Activated effector memory CD4-positive, alpha-beta T cell treated with Interleukin-2 at 50 U/mL for 16 hours (primary cell): ENCODE results near the gene PEX14.

ENCODE experiments used
- DNase-seq: peaks from one replicate; pipeline ENCODE4 v3.0.0-alpha.2; 2020

Gene PEX14

GRCh38 chr1:10637834-10638558, 163.2 kb downstream of the PEX14 start:
- DNase-seq = no peak

DNA sequence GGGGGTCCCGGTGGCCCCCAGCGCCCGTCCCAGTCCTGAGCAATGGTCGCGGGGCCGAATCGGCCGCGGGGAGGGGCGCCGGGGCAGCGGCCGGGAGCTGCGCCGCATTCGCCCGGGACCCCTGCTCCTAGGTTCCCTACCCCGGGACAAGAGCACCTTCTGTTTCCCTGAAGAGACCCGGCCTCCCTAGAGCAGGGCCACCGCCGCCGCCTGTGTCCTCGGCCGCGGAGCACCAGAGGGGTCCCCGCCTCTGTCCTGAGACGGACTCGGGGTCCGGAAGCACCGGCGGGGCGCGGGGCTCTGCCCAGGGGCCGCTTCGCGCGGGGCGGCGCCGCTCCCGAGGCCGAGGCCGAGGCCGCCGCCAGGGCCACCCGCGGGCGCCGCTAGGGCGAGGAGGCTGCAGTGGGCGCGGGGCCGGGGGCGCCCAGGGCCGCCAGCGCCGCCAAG, 163.8 kb downstream of the PEX14 start:
- no peak for DNase-seq

DNA sequence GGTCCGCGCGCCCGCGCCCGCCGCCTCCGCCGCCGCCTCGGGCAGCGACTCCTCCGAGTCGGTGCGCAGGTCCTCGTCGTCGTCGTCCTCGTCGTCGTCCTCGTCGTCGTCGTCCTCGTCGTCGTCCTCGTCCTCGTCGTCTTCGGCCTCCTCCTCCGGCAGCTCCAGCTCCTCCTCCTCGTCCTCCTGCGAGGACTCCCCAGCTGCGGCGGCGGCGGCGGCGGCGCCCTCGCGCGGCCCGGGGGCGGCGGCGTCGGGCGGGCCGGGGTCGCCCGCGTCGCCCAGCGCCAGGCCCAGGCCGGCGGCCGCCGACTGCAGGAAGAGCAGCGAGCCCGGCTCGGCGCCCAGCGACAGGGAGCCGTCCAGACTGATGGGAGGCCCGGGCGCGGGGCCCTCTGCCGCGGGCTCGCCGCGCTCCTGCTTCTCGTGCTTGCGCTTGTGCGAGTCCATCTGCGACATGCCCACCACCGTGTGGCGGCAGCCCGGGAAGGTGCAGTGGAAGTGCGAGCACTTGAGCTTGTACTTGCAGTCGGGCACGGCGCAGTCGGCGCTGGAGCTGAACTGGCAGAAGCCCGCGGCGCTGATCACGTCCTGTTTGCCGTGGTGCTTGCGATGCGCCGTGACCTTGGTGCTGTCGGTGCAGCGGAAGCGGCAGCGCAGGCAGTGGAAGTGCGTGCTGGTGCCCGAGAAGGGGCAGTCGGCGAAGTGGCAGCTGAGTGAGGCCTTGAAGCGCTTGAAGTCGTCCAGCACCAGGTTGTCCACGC, 164.4 kb downstream of the PEX14 start:
- DNase-seq = no peak

DNA sequence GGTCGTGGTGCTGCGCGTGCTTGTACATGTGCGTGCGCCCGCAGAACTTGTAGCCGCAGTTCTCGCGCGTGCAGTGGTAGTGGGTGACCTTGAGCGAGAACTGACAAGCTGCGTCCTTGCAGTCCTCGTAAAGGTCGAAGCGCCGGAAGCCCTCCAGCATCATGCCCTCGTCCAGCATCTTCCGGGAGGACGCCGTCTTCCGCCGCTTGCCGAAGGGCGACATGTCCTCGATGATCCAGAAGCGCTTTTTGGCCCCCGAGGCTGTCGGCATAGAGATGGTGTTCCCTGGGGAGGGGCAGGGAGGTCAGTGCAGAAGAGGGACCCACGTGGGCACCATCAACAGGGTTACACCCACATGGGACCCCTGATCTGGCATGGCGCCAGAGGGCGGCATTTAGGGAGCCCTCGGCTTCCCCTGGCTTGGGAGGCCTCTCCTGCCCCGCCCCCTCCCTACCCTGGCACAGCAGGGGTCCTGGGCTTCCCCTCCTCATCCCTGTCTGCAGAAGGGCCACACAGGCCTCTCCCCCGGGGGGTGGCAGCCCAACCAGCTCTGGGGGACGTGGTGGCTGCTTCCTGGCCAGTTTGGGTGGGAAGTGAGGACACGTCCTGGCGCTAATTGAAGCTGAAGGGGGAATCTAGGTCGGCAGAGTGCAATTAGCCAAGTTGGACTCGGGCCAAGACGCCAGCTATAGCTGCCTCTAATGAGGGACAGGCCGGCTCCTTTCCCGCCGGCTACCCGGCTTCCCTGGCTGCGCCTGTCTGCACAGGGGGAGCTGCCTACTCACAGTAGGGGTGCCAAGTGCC, 165.2 kb downstream of the PEX14 start:
- DNase-seq = no peak

- DNase-seq = no peak
Measured at GRCh38 chr1:10640843-10641553, 166.2 kb downstream of the PEX14 start.

- DNase-seq = no peak
Measured at GRCh38 chr1:10641976-10642375, 167.2 kb downstream of the PEX14 start.

GRCh38 chr1:10642403-10643080, 167.8 kb downstream of the PEX14 start:
- no peak for DNase-seq

DNA sequence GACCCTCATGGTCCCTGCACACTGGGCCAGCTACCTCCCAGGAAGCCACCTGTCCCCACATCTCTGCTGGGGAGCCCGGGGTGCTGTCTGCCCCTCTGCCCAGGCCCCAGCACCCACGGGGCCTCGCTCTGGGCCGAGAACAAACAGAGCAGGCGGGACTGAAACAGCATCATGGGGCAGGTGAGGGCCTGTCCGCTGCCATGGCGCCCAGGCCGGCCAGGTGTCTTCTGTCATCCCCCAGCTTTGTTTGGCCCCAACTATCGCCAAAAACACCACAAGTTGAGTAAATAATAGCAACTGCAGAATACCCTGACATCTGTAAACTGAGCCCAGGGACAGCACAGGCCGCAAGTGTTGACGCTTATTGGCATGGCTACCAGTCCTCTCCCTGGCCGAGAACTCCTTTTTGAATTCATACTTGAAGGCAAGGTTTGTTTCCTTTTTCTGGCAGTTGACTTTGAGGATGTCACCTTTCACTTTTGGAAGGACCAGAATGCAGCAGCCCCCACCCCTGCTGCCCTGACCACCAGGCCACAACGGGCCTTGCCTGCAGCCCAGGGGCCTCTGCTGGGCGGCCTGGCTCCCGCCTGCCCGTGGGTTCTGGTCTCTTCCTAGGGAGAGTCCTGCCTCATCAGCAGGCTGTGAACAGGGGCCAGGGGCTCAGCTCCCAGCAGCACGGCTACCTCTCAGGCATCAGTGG, 169.0 kb downstream of the PEX14 start:
- no peak for DNase-seq

DNA sequence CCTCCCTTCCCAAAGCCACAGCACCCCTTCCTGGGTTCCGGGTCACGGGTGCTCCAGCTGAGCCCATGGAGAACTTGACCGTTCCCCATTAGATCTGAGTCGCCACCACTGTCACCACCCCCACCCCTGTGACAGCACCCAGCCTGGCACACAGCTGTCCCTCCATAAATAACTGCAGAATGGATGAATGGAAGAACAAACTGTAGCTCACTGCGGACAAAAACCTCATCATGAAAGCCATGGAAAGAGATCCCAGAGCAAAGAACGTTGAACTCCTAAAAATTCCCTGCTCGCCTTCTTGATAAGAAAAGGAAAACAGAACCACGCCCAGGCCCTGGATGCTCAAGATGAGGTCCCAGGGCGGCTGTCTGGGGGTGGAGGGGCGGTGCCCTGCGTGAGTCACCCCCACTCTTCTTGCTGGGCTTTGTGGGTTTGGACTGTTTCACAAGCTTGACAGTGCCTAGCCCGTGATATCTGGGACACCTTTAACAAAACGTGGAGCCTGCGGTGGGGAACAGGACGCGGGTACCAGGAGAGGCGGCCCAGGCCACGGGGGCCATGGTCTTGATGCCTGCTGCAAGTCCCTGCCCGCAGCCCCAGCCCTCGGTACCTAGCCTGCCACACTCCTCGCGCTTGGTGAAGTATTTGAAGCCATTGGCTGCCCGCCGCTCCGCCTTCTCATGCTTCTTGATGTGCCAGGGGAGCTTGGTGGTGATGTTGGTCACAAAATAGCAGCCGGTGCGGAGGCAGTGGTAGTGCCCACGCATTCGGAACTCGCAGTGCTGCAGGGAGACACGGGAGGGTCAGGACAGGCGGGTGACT, 169.8 kb downstream of the PEX14 start:
- no peak for DNase-seq

GRCh38 chr1:10646347-10646861, 171.7 kb downstream of the PEX14 start:
- DNase-seq = no peak

DNA sequence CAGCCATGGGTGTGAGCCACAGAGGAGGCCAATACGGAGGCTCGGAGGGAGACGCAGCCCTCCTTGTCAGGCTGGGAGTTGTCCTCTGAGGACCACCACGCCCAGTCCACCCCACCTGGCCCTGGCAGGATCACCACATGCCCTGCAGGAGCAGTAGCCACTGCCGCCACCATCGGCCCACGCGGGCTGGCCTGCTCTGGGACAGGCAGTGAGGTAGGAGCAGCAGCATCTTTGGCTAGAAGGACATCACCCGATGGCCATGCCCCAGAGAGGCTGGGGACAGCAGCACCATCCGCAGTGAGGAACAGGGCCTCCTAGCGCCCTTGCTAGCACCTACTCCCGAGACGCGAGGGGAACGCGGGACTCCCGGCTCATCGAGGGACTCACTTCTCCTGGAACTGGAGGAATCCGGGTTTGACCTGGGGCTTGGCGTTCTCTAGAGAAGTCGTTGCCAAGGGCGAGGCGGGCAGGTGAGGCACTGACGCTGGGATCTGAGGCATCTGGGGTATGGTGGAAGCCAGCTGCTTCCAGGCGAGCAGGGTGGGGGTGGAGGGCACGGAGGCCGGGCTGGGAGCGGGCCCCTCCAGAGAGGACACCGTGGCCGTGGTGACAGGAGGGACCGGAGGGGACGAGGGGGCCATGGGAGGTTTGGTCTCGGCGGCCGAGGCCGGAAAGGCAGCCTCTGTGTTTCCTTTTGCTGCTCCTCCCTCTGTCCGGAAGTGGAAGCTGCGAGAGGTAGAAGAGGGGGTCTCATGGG, 172.8 kb downstream of the PEX14 start:
- no peak for DNase-seq

GRCh38 chr1:10648689-10649516, 174.2 kb downstream of the PEX14 start:
- no peak for DNase-seq

- DNase-seq = no peak
Measured at GRCh38 chr1:10649517-10650201, 174.9 kb downstream of the PEX14 start.

DNA sequence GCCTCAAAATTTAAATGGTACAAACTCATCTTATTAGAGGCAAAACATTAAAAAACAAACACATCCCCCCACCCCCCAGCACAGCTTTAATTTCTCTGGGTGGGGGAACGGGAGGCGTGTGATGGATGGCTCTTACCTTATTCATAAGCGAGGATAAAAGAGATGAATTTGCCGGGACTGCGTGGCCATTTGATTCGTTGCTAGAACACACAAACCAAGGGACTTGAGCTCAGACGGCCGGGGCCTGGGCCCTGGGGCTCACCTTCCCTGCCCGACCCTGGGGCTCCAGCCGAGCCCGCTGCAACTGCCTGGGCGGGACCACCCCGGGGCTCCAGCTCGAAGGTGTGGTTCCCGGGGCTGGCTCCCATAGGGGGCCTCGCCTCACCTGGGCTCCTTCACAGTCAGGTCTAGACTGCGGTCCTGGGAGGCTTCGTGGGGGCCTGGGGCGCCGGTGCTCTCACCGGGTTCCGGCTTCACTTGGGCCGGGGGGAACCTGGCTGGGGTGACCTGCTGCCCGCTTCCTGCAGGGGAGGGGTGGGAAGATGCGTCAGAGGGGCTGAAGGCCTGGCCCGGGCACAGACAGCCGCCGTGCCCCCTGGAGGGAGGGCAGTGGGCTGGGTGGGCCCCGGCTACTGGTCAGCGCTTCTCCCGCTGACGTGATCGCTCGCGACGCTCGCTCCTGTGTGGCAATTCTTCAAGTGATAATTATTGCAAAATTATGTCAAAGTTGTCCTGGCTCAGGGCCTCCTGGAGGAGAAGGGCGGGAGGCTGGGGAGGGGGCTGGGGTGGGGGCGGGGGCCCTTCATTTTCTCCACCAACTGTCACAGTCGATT, 176.0 kb downstream of the PEX14 start:
- DNase-seq = no peak

GRCh38 chr1:10651389-10651766, 176.6 kb downstream of the PEX14 start:
- DNase-seq = no peak

DNA sequence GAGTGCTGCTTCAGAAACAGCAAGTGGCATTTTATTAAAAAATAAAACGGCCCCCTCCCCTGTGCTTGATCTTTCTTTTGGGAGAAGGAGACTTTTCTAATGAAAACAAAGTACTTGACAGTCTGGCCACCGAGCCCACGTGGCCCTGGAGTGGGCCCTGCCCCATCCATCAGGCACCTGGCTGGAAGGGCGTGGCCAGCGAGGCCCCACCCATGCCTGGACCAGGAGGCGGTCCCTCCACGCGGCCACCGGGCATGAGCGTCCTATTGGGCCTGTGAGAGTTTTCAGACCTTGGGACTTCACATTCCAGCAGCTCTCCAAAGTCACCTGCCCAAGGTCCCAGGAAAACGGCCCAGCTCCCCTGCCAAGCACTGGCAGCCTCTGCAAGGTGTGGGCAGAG, 177.0 kb downstream of the PEX14 start:
- DNase-seq = no peak

- DNase-seq = no peak
Measured at GRCh38 chr1:10652626-10653025, 177.9 kb downstream of the PEX14 start.
